Kidney capillary endothelial cell (primary cell): ENCODE measurements around the gene KLHL13.
"Not testable (repeated sequence)": the region's sequence is repeated elsewhere in the genome, so short reads cannot be mapped to it uniquely, and the experiment has no call there.

ENCODE experiments used
- DNase-seq: peaks from one replicate; pipeline ENCODE4 v3.0.0-alpha.2; 2018; ENCODE audit warnings: low spot score

The KLHL13 gene

GRCh38 chrX:117992192-117992723 is 124.4 kb downstream of the KLHL13 start:
- DNase-seq, result no peak

- DNase-seq, result no peak
Observed at GRCh38 chrX:117990438-117990837, 126.2 kb downstream of the KLHL13 start.

- no peak for DNase-seq
Observed at GRCh38 chrX:117989512-117989911, 127.1 kb downstream of the KLHL13 start.

GRCh38 chrX:117987373-117987772 is 129.2 kb downstream of the KLHL13 start:
- DNase-seq, result no peak

- DNase-seq, result no peak
Observed at GRCh38 chrX:117985241-117985640, 131.4 kb downstream of the KLHL13 start.

- DNase-seq, result no peak
Observed at GRCh38 chrX:117982694-117983392, 133.8 kb downstream of the KLHL13 start.

GRCh38 chrX:117978402-117978801 is 138.2 kb downstream of the KLHL13 start:
- no peak for DNase-seq

- DNase-seq, result no peak
Observed at GRCh38 chrX:117977526-117977925, 139.1 kb downstream of the KLHL13 start.

GRCh38 chrX:117973110-117973807 is 143.4 kb downstream of the KLHL13 start:
- no peak for DNase-seq

GRCh38 chrX:117972711-117973109 is 143.9 kb downstream of the KLHL13 start:
- no peak for DNase-seq

GRCh38 chrX:117969782-117970181 is 146.8 kb downstream of the KLHL13 start:
- no peak for DNase-seq

- DNase-seq, result no peak
Observed at GRCh38 chrX:117969328-117969727, 147.3 kb downstream of the KLHL13 start.

- DNase-seq, result no peak
Observed at GRCh38 chrX:117959045-117959444, 157.6 kb downstream of the KLHL13 start.

GRCh38 chrX:117957128-117957527 is 159.5 kb downstream of the KLHL13 start:
- no peak for DNase-seq

GRCh38 chrX:117939296-117939695 is 177.3 kb downstream of the KLHL13 start:
- DNase-seq, result not testable (repeated sequence)

GRCh38 chrX:117936118-117936517 is 180.5 kb downstream of the KLHL13 start:
- no peak for DNase-seq

GRCh38 chrX:117930116-117930515 is 186.5 kb downstream of the KLHL13 start:
- DNase-seq, result not testable (repeated sequence)

GRCh38 chrX:117919755-117920154 is 196.9 kb downstream of the KLHL13 start:
- no peak for DNase-seq

- no peak for DNase-seq
Observed at GRCh38 chrX:117910216-117910615, 206.4 kb downstream of the KLHL13 start.

GRCh38 chrX:117898226-117898625 is 218.4 kb downstream of the KLHL13 start:
- no peak for DNase-seq

- DNase-seq, result no peak
Observed at GRCh38 chrX:117895418-117895817, 221.2 kb downstream of the KLHL13 start.

- no peak for DNase-seq
Observed at GRCh38 chrX:117892469-117892868, 224.1 kb downstream of the KLHL13 start.

- DNase-seq, result no peak
Observed at GRCh38 chrX:117871796-117872195, 244.8 kb downstream of the KLHL13 start.
